Activated CD8-positive, alpha-beta T cell treated with anti-CD3 and anti-CD28 coated beads, Interleukin-2, amount 10 ng/mL, durations not matched to agents 7 days and 5 days (primary cell): ENCODE measurements around the gene NUP43. TPM values are rescaled to one million over a fixed set of nuclear protein-coding genes. Genes with fewer than 3 reads are reported as not detected.
A peak's percentile ranks its signal among the peaks of the same experiment; 100 is the strongest.
"Not testable (repeated sequence)": the region's sequence is repeated elsewhere in the genome, so short reads cannot be mapped to it uniquely, and the experiment has no call there.

Experiments
- ATAC-seq: fragments of 150-1000 bp; cut with Tn5 transposase; one replicate; pipeline ENCODE4 v1.10.0; 2021; ENCODE audit warnings: moderate library complexity
- CTCF ChIA-PET: fragments of 350-600 bp; sonication (Branson Sonifier 250); formaldehyde crosslinking; loops from one replicate; lab custom pipeline; 2021; ENCODE audit warnings: antibody characterized with exemption; lab: Charles Lee
- POLR2A ChIA-PET: fragments of 350-600 bp; sonication (Branson Sonifier 250); formaldehyde crosslinking; loops from one replicate; lab custom pipeline; 2021; ENCODE audit warnings: antibody characterized with exemption; lab: Charles Lee
- DNase-seq: peaks from one replicate; pipeline ENCODE4 v3.0.0-alpha.2; 2020
- H3K27ac Mint-ChIP-seq: one replicate; pipeline ENCODE4 v1.8.0; 2021; ENCODE audit warnings: mild to moderate bottlenecking, mixed read lengths
- H3K27me3 Mint-ChIP-seq: one replicate; pipeline ENCODE4 v1.8.0; 2021; ENCODE audit warnings: low read depth, mixed read lengths
- H3K36me3 Mint-ChIP-seq: one replicate; pipeline ENCODE4 v1.8.0; 2021; ENCODE audit warnings: low read depth, mixed read lengths
- H3K4me1 Mint-ChIP-seq: one replicate; pipeline ENCODE4 v1.8.0; 2021; ENCODE audit warnings: low read depth, mixed read lengths
- H3K4me3 Mint-ChIP-seq: one replicate; pipeline ENCODE4 v1.8.0; 2021; ENCODE audit warnings: mild to moderate bottlenecking, mixed read lengths
- H3K9me3 Mint-ChIP-seq: one replicate; pipeline ENCODE4 v1.8.0; 2022; ENCODE audit warnings: mixed read lengths; ENCODE audit not compliant: insufficient read depth
- total RNA-seq, 2 experiments: library from RNA; stranded (reverse); gene quantifications; one replicate each; pipeline ENCODE4 v1.2.3, GENCODE V29; 2021

NUP43 gene
- total RNA-seq, 2 experiments from 2014 or later: 67.7 to 69.4 TPM

DNA sequence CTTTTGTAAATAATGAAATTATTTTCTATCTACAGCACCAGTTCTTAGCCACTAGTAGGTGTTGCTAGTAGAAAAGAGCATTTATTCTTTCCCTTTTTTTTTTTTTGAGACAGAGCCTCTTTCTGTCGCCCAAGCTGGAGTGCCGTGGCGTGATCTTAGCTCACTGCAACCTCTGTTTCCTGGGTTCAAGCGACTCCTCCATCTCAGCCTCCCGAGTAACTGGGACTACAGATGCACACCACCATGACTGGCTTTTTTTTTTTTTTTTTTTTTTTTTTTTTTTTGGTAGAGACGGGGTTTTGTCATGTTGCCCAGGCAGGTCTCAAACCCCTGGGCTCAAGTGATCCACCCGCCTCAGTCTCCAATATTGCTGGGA, 9.9 kb upstream of the NUP43 start:
- DNase-seq (no peak), ATAC-seq (no peak)
- Mint-ChIP-seq H3K36me3 (peaks cover 33% of the 10 kb centered on the region), H3K9me3 (no peaks in the 10 kb centered on the region), H3K27ac (no peak overlapping the region), H3K27me3 (no peaks in the 10 kb centered on the region), H3K4me3 (no peak overlapping the region), H3K4me1 (peaks cover 18% of the 10 kb centered on the region)
- POLR2A ChIA-PET: interaction anchor here (0.6 kb wide), 1 partner anchor 876 kb away, joined by 3 read pairs; no protein-coding TSS in a partner anchor
- CTCF ChIA-PET: no interaction called here

DNA sequence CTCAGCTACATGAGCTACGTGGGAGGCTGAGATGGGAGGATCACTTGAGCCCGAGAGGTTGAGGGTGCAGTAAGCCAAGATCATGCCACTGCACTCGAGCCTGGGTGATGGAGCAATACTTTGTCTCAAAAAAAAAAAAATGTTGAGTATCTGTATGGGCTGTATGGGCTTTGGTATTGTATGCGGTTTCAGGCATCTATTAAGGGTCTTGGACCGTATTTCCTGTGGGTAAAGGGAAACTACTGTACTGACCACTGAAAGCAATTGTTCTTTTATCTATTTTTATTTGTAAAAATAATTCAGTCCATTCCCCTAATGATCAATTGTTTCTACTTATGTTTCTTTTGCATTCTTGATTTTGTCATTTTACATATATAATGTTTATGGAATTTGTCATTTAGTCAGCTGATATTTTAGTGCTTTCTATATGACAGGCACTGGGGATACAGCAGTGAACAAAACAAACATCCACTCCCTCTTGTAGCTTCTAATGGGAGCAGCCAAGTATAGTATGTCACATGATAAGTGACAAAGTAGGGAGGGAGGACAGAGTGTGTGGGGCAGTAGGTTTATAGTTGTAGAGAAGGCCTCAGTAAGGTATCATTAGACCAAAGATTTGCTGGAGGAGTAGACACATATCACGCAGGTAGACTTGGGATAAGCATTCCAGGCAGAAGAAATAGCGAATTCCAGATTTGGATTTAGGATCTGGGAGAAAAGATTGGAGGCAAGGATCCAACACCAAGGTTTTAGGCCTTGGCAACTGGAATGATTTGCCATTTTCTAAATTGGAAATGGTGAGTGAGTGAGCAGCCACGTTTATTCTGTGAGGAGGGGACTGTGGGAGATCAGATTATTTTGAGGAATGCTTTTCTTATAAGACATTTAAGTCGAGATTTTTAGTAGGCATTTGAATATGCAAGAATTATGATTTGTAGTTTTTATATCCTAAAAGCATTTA, 9.3 kb upstream of the NUP43 start:
- DNase-seq (no peak), ATAC-seq (no peak)
- Mint-ChIP-seq H3K4me3 (no peak overlapping the region), H3K27me3 (no peaks in the 10 kb centered on the region), H3K4me1 (peaks cover 21% of the 10 kb centered on the region), H3K36me3 (peaks cover 32% of the 10 kb centered on the region), H3K9me3 (no peaks in the 10 kb centered on the region), H3K27ac (no peak overlapping the region)
- ChIA-PET CTCF (interaction anchor here (0.5 kb wide), 1 partner anchor 88 kb away, joined by 3 read pairs; no protein-coding TSS in a partner anchor), POLR2A (interaction anchor here (0.6 kb wide), 1 partner anchor 876 kb away, joined by 3 read pairs; no protein-coding TSS in a partner anchor)

GRCh38 chr6:149754548-149754947, 8.2 kb upstream of the NUP43 start:
- ATAC-seq (no peak), DNase-seq (no peak)
- ChIA-PET POLR2A (no interaction called here), CTCF (no interaction called here)
- Mint-ChIP-seq H3K36me3 (peaks cover 25% of the 10 kb centered on the region), H3K9me3 (no peaks in the 10 kb centered on the region), H3K4me1 (peaks cover 25% of the 10 kb centered on the region), H3K4me3 (no peak overlapping the region), H3K27me3 (no peaks in the 10 kb centered on the region), H3K27ac (no peak overlapping the region)

- H3K9me3 Mint-ChIP-seq, H3K27me3 Mint-ChIP-seq, H3K4me3 Mint-ChIP-seq, POLR2A ChIA-PET, DNase-seq, H3K27ac Mint-ChIP-seq, CTCF ChIA-PET, ATAC-seq: not testable (repeated sequence)
- Mint-ChIP-seq H3K36me3 (peaks cover 21% of the 10 kb centered on the region), H3K4me1 (peaks cover 29% of the 10 kb centered on the region)
Measured at GRCh38 chr6:149753374-149753637, 7.0 kb upstream of the NUP43 start.

GRCh38 chr6:149752600-149753373, 6.5 kb upstream of the NUP43 start:
- H3K4me1 Mint-ChIP-seq: peaks cover 33% of the 10 kb centered on the region
- POLR2A ChIA-PET: interaction anchor here (0.7 kb wide), 1 partner anchor 35 kb away, joined by 3 read pairs; no protein-coding TSS in a partner anchor
- DNase-seq (no peak), ATAC-seq (no peak)
- H3K27me3 Mint-ChIP-seq: no peaks in the 10 kb centered on the region
- no peaks in the 10 kb centered on the region for H3K9me3 Mint-ChIP-seq
- no peak overlapping the region for H3K27ac Mint-ChIP-seq
- CTCF ChIA-PET: no interaction called here
- H3K4me3 Mint-ChIP-seq: no peak overlapping the region
- peaks cover 21% of the 10 kb centered on the region for H3K36me3 Mint-ChIP-seq

DNA sequence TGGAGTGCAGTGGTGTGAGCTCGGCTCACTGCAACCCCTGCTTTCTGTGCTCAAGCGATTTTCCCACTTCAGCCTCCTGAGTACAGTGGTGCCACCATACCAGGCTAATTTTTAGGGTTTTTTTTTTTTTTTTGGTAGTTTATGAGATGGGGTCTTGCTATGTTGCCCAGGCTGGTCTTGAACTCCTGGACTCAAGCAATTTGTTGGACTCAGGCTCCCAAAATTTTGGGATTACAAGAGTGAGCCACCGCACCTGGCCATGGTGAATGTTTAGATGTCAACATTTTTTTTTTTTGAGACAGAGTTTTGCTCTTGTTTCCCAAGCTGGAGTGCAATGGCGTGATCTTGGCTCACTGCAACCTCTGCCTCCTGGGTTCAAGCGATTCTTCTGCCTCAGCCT, 5.6 kb upstream of the NUP43 start:
- not testable (repeated sequence) for H3K27ac Mint-ChIP-seq

GRCh38 chr6:149751239-149751638, 4.9 kb upstream of the NUP43 start:
- DNase-seq (no peak), ATAC-seq (no peak)
- Mint-ChIP-seq H3K4me1 (peaks cover 46% of the 10 kb centered on the region), H3K27ac (no peak overlapping the region), H3K27me3 (no peaks in the 10 kb centered on the region), H3K36me3 (peaks cover 21% of the 10 kb centered on the region), H3K4me3 (peak overlapping the region; percentile 89), H3K9me3 (no peaks in the 10 kb centered on the region)
- ChIA-PET CTCF (interaction anchor here (0.6 kb wide), 1 partner anchor 32 kb away, joined by 4 read pairs; no protein-coding TSS in a partner anchor), POLR2A (no interaction called here)

More for the DNA sequence above, 5.6 kb upstream of the NUP43 start:
- Mint-ChIP-seq H3K36me3 (peaks cover 21% of the 10 kb centered on the region), H3K4me3 (peak overlapping the region; percentile 2), H3K4me1 (peaks cover 40% of the 10 kb centered on the region)
- POLR2A ChIA-PET, H3K9me3 Mint-ChIP-seq, ATAC-seq, H3K27me3 Mint-ChIP-seq, DNase-seq: not testable (repeated sequence)
- CTCF ChIA-PET: interaction anchor here (0.6 kb wide), 1 partner anchor 33 kb away, joined by 4 read pairs; no protein-coding TSS in a partner anchor

- peaks cover 21% of the 10 kb centered on the region for H3K36me3 Mint-ChIP-seq
- H3K27ac Mint-ChIP-seq: peak overlapping the region; percentile 89
- peak; percentile 56 for ATAC-seq
- no peaks in the 10 kb centered on the region for H3K27me3 Mint-ChIP-seq
- peak overlapping the region; percentile 89 for H3K4me3 Mint-ChIP-seq
- ChIA-PET POLR2A (interaction anchor here (0.7 to 1.8 kb wide), 7 partner anchors 8 to 687 kb away, joined by 3 to 12 read pairs (median 5); partner anchors contain the start of genes GINM1, LATS1 and PPIL4), CTCF (interaction anchor here (1.4 kb wide), 1 partner anchor 59 kb away, joined by 3 read pairs; no protein-coding TSS in a partner anchor)
- DNase-seq: peak; percentile 79
- H3K4me1 Mint-ChIP-seq: peaks cover 47% of the 10 kb centered on the region
- no peaks in the 10 kb centered on the region for H3K9me3 Mint-ChIP-seq
Measured at GRCh38 chr6:149750136-149750609, 3.8 kb upstream of the NUP43 start.

DNA sequence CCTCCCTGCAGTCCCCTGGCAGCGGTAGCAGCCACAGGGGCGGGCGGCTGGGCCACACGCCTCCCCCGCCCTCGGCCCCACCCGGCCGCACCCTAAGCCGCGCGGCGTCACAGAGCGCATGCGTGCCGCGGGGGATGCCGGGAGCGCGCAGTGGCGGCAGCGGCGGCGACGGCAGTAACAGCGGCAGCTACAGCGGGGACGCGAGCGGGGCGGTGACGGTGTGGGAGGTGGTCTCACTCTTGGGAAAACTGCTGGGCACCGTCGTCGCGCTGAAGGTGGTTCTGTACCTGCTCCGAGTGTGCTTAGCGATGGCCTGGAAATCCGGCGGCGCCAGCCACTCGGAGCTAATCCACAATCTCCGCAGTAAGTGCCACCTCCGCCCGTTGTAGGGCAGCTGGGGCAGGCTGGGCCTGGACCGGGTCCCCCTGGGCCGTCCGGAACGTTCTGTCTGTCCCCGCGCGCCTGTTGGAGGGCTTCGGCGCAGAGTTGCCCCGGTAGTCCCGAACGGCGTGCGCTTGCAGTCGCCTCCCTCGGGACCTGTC, 3.3 kb upstream of the NUP43 start, which contains the start of gene PCMT1:
Gene PCMT1, plus strand, starts transcription at position 148 of the 542 bp plus-strand sequence. Its CDS starts 161 bp downstream, at position 309.
- Mint-ChIP-seq H3K27ac (peak within 1 kb of the TSS; percentile 89), H3K36me3 (peaks cover 21% of the 10 kb centered on the region), H3K4me3 (peak within 1 kb of the TSS; percentile 89), H3K4me1 (peaks cover 48% of the 10 kb centered on the region), H3K9me3 (no peaks in the 10 kb centered on the region), H3K27me3 (no peaks in the 10 kb centered on the region)
- ATAC-seq (peak; percentile 82), DNase-seq (peak; percentile 90)
- CTCF ChIA-PET: interaction anchor here (0.8 to 1.4 kb wide), 2 partner anchors 31 to 60 kb away, joined by 3 read pairs; partner anchors contain the start of gene LATS1
- POLR2A ChIA-PET: interaction anchor here (0.8 to 1.8 kb wide), 7 partner anchors 8 to 686 kb away, joined by 3 to 12 read pairs (median 3); partner anchors contain the start of genes GINM1, LATS1 and PPIL4

DNA sequence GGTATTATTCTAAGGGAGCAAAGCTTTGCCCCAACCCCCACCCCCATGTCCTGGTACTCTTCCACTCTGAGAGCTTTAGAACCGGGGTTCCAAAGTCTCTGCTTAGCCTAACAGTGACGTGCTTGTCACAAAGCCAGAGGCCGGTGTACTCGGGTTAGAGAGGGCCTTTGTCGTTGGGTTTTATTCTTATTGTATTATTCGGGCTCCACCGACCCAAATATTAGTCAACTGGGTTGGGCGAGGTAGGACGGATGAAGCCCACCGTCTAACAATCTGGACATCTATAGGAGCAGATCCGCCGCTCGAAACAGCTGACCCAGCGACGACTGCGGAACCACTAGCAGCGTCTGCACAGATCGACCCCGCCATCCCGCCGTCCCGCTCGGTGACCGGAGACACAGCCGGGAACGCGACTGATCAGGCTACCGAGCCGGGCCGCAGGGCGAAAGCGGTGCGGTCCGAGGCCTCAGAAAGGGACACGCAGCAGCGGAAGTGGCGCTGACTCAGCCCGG, 2.8 kb upstream of the NUP43 start:
- Mint-ChIP-seq H3K27ac (peak overlapping the region; percentile 89), H3K4me1 (peaks cover 48% of the 10 kb centered on the region), H3K4me3 (peak overlapping the region; percentile 89), H3K36me3 (peaks cover 19% of the 10 kb centered on the region)
- peak; percentile 2 for ATAC-seq
- not testable (repeated sequence) for H3K27me3 Mint-ChIP-seq, DNase-seq, H3K9me3 Mint-ChIP-seq
- CTCF ChIA-PET: interaction anchor here (0.8 to 1.4 kb wide), 2 partner anchors 31 to 60 kb away, joined by 3 read pairs; partner anchors contain the start of gene LATS1
- POLR2A ChIA-PET: interaction anchor here (0.8 to 1.8 kb wide), 6 partner anchors 7 to 686 kb away, joined by 3 to 12 read pairs (median 4); partner anchors contain the start of genes LATS1 and PPIL4
